Airway epithelial cell (primary cell): Measurements from ENCODE around the gene XYLT2. TPM values are rescaled to one million over a fixed set of nuclear protein-coding genes. Genes with fewer than 3 reads are reported as not detected.

Source experiments
- total RNA-seq: library from RNA; depleted of rRNA; stranded (reverse); fragments of >200 nt; gene quantifications from 2 replicates; pipeline ENCODE4 v1.2.3, GENCODE V29; 2015

XYLT2 gene
- 43.9 and 59.2 TPM in 2 replicates for total RNA-seq

DNA sequence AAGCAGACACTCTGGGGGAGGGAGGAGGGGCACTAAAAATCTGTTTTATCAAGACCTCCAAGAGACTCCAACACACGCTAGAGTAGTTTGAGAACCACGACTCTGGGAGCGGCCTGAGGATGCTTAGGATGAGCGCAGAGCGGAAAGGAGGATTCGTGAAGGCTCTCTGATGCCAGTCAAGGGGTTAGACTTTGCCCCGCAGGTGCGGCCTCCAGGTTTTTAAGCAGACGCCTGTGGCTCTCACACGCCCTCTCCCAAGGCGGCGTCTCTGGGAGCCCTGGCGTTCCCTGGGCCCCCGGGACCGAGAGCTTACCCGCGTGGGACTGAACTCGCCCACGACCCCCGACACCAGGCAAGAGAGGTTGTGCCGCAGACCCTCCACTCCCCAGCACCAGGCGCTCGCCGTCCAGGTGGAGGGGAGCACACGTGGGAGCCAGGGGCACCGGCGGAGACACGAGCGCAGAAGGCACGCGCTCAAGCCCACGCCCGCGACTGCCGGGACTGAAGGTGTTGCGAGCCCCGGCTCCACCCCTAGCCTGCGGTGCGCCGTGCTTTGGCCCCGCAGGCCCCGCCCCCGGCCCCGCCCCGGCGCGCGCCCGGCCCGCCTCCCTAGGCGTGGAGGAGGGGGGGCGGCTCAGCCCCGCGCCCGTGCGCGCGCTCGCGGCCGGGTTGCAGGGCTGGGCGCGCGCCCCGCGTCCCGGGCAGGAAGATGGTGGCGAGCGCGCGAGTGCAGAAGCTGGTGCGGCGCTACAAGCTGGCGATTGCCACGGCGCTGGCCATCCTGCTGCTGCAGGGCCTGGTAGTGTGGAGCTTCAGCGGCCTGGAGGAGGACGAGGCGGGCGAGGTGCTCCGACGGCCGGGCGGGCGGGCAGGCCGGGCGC, at the start of gene XYLT2:
XYLT2 (plus strand) TSS at position 695 of the 881 bp plus-strand sequence; CDS start at position 710, 15 bp downstream.

DNA sequence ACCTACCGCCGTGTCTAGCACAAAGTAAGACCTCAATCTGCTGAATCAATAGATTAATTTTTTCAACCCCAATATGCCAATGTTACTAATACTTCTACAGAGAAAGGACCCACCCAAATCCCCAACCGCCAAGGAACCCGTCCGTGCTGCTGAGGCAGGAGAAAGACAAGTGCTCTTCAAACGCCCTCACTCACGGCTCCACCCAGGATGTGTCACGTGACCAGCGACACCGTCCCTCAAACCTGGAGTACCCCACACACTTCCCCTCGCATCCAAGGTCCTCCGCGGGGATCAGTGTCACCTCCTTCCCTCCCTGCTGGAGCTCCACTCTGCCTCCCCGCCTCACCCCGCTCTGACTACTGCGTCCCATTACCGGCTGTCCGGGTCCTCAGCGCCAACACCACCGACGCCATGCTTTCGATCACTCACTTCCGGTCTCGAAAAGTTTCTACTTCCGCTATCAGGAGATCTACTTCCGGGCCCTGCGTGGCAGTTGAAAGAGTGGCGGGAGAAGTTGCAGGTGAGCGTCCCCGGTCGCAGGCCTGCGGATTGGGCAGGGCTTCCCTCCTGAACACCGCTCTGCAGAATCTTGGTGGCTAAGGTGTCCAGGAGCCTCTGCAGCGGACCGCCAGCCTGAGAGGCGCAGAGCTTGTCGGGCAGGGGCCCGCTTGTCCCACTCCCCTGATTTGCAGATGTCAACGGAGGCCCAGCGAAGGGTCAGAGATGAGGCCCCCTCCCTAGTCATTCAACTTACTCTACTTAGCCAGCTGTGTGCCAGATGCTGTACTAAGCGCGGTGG, 27.0 kb downstream of the XYLT2 start, which contains the start of the genes EME1 and MRPL27:
EME1 (plus strand) TSS at position 472 of the 799 bp plus-strand sequence. CDS start 1,980 bp downstream, outside the sequence.
MRPL27 (minus strand) TSS at position 427 of the 799 bp plus-strand sequence; CDS start at position 413, 14 bp downstream.

DNA sequence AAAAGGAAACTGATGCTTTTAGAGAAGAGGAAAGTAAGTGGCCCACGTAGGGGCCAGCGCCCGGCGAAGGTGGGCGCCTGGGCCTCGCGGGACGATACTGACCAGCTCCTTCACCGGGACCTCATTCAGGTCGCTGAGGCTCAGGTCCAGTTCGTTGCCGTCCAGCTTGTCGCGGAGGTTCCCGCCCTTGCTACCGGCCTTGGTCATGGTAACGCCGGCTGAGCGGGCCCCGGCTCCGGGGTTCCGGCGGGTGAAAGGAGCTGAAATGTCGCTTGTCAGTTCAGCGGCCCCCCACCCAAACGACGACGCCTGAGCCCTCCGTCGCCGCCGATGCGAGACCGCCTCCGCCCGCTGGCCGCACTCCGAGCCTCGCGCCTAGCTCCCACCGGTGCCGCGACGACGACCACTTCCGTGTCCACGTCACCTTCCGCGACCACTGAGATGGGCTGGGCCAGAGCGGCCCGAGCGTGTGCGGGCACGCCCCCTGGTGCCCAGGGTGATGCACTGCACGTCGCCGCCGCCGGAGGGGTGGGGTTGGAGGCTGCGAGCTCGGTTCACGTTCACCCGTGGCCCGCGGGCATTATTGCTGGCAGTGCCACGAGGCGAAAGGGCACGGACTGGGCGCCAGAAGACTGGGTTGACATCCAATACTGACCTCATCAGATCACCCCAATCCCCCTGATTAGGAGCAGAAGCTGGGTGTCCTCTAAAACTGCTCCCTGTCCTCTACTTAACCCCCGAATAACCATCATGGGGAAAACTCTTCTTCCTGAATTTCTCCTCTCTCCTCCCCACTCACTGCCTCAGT, 51.4 kb downstream of the XYLT2 start, which contains the start of gene LRRC59:
LRRC59 (minus strand) TSS at position 413 of the 808 bp plus-strand sequence; CDS start at position 207, 206 bp downstream.

Other genes with a start within 250 kb of the XYLT2 start
- gene SAMD14, start 216.0 kb upstream of the XYLT2 start, total RNA-seq, result 0.21 TPM in 1 of 2 replicates, not detected in the other
- 27.6 and 36.3 TPM in 2 replicates for gene PPP1R9B, start 195.4 kb upstream of the XYLT2 start, total RNA-seq
- gene SGCA, start 180.1 kb upstream of the XYLT2 start, total RNA-seq, result 0.21 TPM in 1 of 2 replicates, not detected in the other
- gene COL1A1, start 144.5 kb upstream of the XYLT2 start, total RNA-seq, result 109 and 112 TPM in 2 replicates
- gene TMEM92, start 71.7 kb upstream of the XYLT2 start, total RNA-seq, result 5.6 and 7.5 TPM in 2 replicates
- 90.5 and 97.3 TPM in 2 replicates for gene MRPL27, start 27.1 kb downstream of the XYLT2 start, total RNA-seq
- gene EME1, start 27.1 kb downstream of the XYLT2 start, total RNA-seq, result 4.9 and 5.6 TPM in 2 replicates
- gene LRRC59, start 51.4 kb downstream of the XYLT2 start, total RNA-seq, result 161 and 163 TPM in 2 replicates
- gene ACSF2, start 80.1 kb downstream of the XYLT2 start, total RNA-seq, result 23.7 and 46.3 TPM in 2 replicates
- not detected in 2 replicates for gene CHAD, start 122.8 kb downstream of the XYLT2 start, total RNA-seq
- 12.8 and 15.0 TPM in 2 replicates for gene RSAD1, start 132.7 kb downstream of the XYLT2 start, total RNA-seq
- 0.60 TPM in 1 of 2 replicates, not detected in the other for gene MYCBPAP, start 162.3 kb downstream of the XYLT2 start, total RNA-seq
- gene EPN3, start 186.6 kb downstream of the XYLT2 start, total RNA-seq, result 30.8 and 61.9 TPM in 2 replicates
- gene SPATA20, start 201.0 kb downstream of the XYLT2 start, total RNA-seq, result 34.8 and 35.6 TPM in 2 replicates
- gene CACNA1G, start 214.6 kb downstream of the XYLT2 start, total RNA-seq, result 0.05 TPM in 1 of 2 replicates, not detected in the other